PC-9 (cell line): ENCODE results near the gene GRIK3. TPM values are rescaled to one million over a fixed set of nuclear protein-coding genes. Genes with fewer than 3 reads are reported as not detected.

Experiments
- BruUV-seq: library from RNA; stranded (reverse); fragments of 400-500 nt; replicated peaks from 2 replicates; lab custom pipeline; 2021; lab: Mats Ljungman, UMichigan
- CTCF ChIA-PET: fragments of 300-600 bp; sonication (Branson Sonifier 250); formaldehyde crosslinking; loops from one replicate; lab custom pipeline; 2022; ENCODE audit warnings: antibody characterized with exemption; lab: Charles Lee
- POLR2A ChIA-PET: fragments of 300-600 bp; sonication (Branson Sonifier 250); formaldehyde crosslinking; loops from one replicate; lab custom pipeline; 2022; ENCODE audit warnings: antibody characterized with exemption; ENCODE audit not compliant: unreplicated experiment; lab: Charles Lee
- DNase-seq, 2 experiments: peaks; one replicate each; pipeline versions ENCODE4 v3.0.0 to v3.0.0-alpha.2; 2015 to 2022; ENCODE audit warnings: mixed read lengths in 1 of 2
- H2AFZ ChIP-seq: fragments of 200-600 bp; sonication (generic); 2 replicates; pipeline ENCODE4 v1.8.1; 2017; ENCODE audit warnings: antibody characterized with exemption
- H3F3A ChIP-seq: fragments of 200-600 bp; sonication (generic); 2 replicates; pipeline ENCODE4 v1.8.1; 2017; ENCODE audit warnings: antibody characterized with exemption, mild to moderate bottlenecking, low read depth; ENCODE audit not compliant: insufficient read depth
- H3K27ac ChIP-seq: fragments of 200-600 bp; sonication (generic); 2 replicates; pipeline ENCODE4 v1.6.1; 2016; ENCODE audit warnings: mixed run types
- H3K27me3 ChIP-seq: fragments of 200-600 bp; sonication (generic); 2 replicates; pipeline ENCODE4 v1.6.1; 2016; ENCODE audit warnings: low read depth, mixed run types; ENCODE audit not compliant: insufficient read depth
- H3K36me3 ChIP-seq: fragments of 200-600 bp; sonication (generic); 2 replicates; pipeline ENCODE4 v1.6.1; 2016; ENCODE audit warnings: low read depth, mixed run types
- H3K4me1 ChIP-seq: fragments of 200-600 bp; sonication (generic); replicated peaks from 2 replicates; pipeline ENCODE4 v1.6.1; 2016; ENCODE audit warnings: mixed run types; ENCODE audit not compliant: insufficient read depth
- H3K4me2 ChIP-seq: fragments of 200-600 bp; sonication (generic); 2 replicates; pipeline ENCODE4 v1.6.1; 2017; ENCODE audit warnings: mixed run types
- H3K4me3 ChIP-seq: fragments of 200-600 bp; sonication (generic); 2 replicates; pipeline ENCODE4 v1.6.1; 2016; ENCODE audit warnings: mixed run types
- H3K79me2 ChIP-seq: fragments of 200-600 bp; sonication (generic); 2 replicates; pipeline ENCODE4 v1.6.1; 2017; ENCODE audit warnings: low read depth, mixed run types
- H3K9me2 ChIP-seq: fragments of 200-600 bp; sonication (generic); 2 replicates; pipeline ENCODE4 v1.8.1; 2017; ENCODE audit warnings: mild to moderate bottlenecking; ENCODE audit not compliant: insufficient read depth
- H3K9me3 ChIP-seq: fragments of 200-600 bp; sonication (generic); 2 replicates; pipeline ENCODE4 v1.8.1; 2016; ENCODE audit warnings: low read depth; ENCODE audit not compliant: insufficient read depth
- H4K20me1 ChIP-seq: fragments of 200-600 bp; sonication (generic); 2 replicates; pipeline ENCODE4 v1.8.1; 2017; ENCODE audit not compliant: insufficient read depth
- CTCF ChIP-seq: fragments of 200-600 bp; sonication (generic); conservative IDR thresholded peaks from 2 replicates; pipeline ENCODE4 v1.6.1; 2017; ENCODE audit warnings: mixed run types, antibody characterized with exemption, mild to moderate bottlenecking, moderate library complexity
- EZH2 ChIP-seq: fragments of 200-600 bp; sonication (generic); IDR thresholded peaks from 2 replicates; pipeline ENCODE4 v1.8.0; 2017; ENCODE audit warnings: antibody characterized with exemption, low read depth
- intact Hi-C: fragments of 100-400 bp; cut with micrococcal nuclease; formaldehyde crosslinking; loops from one replicate; pipeline ENCODE4 v1.10.0; 2022; ENCODE audit not compliant: unreplicated experiment
- total RNA-seq: library from RNA; stranded (reverse); gene quantifications from 2 replicates; pipeline ENCODE4 v1.2.3, GENCODE V29; 2021

The GRIK3 gene
- total RNA-seq, 1 experiment from 2014 or later, result not detected

- no peaks in the 10 kb centered on the region for H3K9me3 ChIP-seq
- H2AFZ ChIP-seq, result no peak overlapping the region
- no peaks in the 10 kb centered on the region for H3K4me1 ChIP-seq
- no peaks in the 10 kb centered on the region for H3K36me3 ChIP-seq
- intact Hi-C loops, result no loop called here
- TF ChIP-seq EZH2 (no peak), CTCF (no peak)
- ChIA-PET POLR2A (no interaction called here), CTCF (no interaction called here)
- no peak overlapping the region for H3K4me3 ChIP-seq
- H3K9me2 ChIP-seq, result no peaks in the 10 kb centered on the region
- no peak overlapping the region for H3K4me2 ChIP-seq
- no TSS peak for BruUV-seq
- H3F3A ChIP-seq, result no peaks in the 10 kb centered on the region
- H3K79me2 ChIP-seq, result no peaks in the 10 kb centered on the region
- H3K27me3 ChIP-seq, result peaks cover 74% of the 10 kb centered on the region
- H3K27ac ChIP-seq, result no peak overlapping the region
- DNase-seq, result no peak
- H4K20me1 ChIP-seq, result no peaks in the 10 kb centered on the region
Observed at GRCh38 chr1:36984026-36984425, 50.3 kb downstream of the GRIK3 start.

GRCh38 chr1:36982709-36983108 is 51.6 kb downstream of the GRIK3 start:
- no TSS peak for BruUV-seq
- intact Hi-C loops, result no loop called here

GRCh38 chr1:36981771-36982622 is 52.3 kb downstream of the GRIK3 start:
- TF ChIP-seq EZH2, result no peak
- TF ChIP-seq CTCF, result no peak
- no peaks in the 10 kb centered on the region for H3K9me3 ChIP-seq
- ChIA-PET CTCF (no interaction called here), POLR2A (no interaction called here)
- no peak overlapping the region for H3K4me2 ChIP-seq
- BruUV-seq, result no TSS peak
- no peak overlapping the region for H3K4me3 ChIP-seq
- no peaks in the 10 kb centered on the region for H3F3A ChIP-seq
- H3K27me3 ChIP-seq, result peaks cover 59% of the 10 kb centered on the region
- no peaks in the 10 kb centered on the region for H3K36me3 ChIP-seq
- intact Hi-C loops, result no loop called here
- no peaks in the 10 kb centered on the region for H3K79me2 ChIP-seq
- no peak overlapping the region for H2AFZ ChIP-seq
- no peaks in the 10 kb centered on the region for H4K20me1 ChIP-seq
- H3K4me1 ChIP-seq, result no peaks in the 10 kb centered on the region
- H3K9me2 ChIP-seq, result no peaks in the 10 kb centered on the region
- H3K27ac ChIP-seq, result no peak overlapping the region
- no peak for DNase-seq

More at GRCh38 chr1:36982709-36983108, 51.6 kb downstream of the GRIK3 start:
- no peak overlapping the region for H2AFZ ChIP-seq
- POLR2A ChIA-PET, result no interaction called here
- H3K4me3 ChIP-seq, result no peak overlapping the region
- CTCF ChIA-PET, result no interaction called here
- H3K27ac ChIP-seq, result no peak overlapping the region
- H3K27me3 ChIP-seq, result peaks cover 61% of the 10 kb centered on the region
- no peaks in the 10 kb centered on the region for H3K79me2 ChIP-seq
- no peaks in the 10 kb centered on the region for H3F3A ChIP-seq
- H4K20me1 ChIP-seq, result no peaks in the 10 kb centered on the region
- no peaks in the 10 kb centered on the region for H3K4me1 ChIP-seq
- no peaks in the 10 kb centered on the region for H3K9me2 ChIP-seq
- H3K4me2 ChIP-seq, result no peak overlapping the region
- no peak for DNase-seq
- TF ChIP-seq EZH2 (no peak), CTCF (no peak)
- no peaks in the 10 kb centered on the region for H3K36me3 ChIP-seq
- no peaks in the 10 kb centered on the region for H3K9me3 ChIP-seq
